Measurements from ENCODE around the gene EPO. TPM values are rescaled to one million over a fixed set of nuclear protein-coding genes. Genes with fewer than 3 reads are reported as not detected.

EPO gene
- total RNA-seq, 1 donor from 2014 or later, result not detected

- H3K4me1 Mint-ChIP-seq (ENCODE audit: low read depth), result peaks cover 6% of the 10 kb centered on the region
- no peak overlapping the region for H3K27ac Mint-ChIP-seq (ENCODE audit: unreplicated experiment)
- H3K27me3 Mint-ChIP-seq (ENCODE audit: low read depth), result no peaks in the 10 kb centered on the region
- peaks cover 14% of the 10 kb centered on the region for H3K36me3 Mint-ChIP-seq (ENCODE audit: low read depth)
- no peak overlapping the region for H3K4me3 Mint-ChIP-seq (ENCODE audit: unreplicated experiment)
- H3K9me3 Mint-ChIP-seq (ENCODE audit: low read depth), result no peaks in the 10 kb centered on the region
- TF ChIP-seq CTCF (IDR thresholded peaks at IDR 0.05), result no peak
- no peak for DNase-seq (ENCODE audit: low spot score)
Measured at GRCh38 chr7:100680576-100681271, 39.5 kb upstream of the EPO start.

GRCh38 chr7:100681491-100682227 is 38.6 kb upstream of the EPO start:
- H3K4me3 Mint-ChIP-seq (ENCODE audit: unreplicated experiment), result no peak overlapping the region
- H3K27ac Mint-ChIP-seq (ENCODE audit: unreplicated experiment), result no peak overlapping the region
- no peaks in the 10 kb centered on the region for H3K9me3 Mint-ChIP-seq (ENCODE audit: low read depth)
- H3K36me3 Mint-ChIP-seq (ENCODE audit: low read depth), result peaks cover 14% of the 10 kb centered on the region
- TF ChIP-seq CTCF (IDR thresholded peaks at IDR 0.05), result no peak
- no peaks in the 10 kb centered on the region for H3K27me3 Mint-ChIP-seq (ENCODE audit: low read depth)
- peaks cover 1% of the 10 kb centered on the region for H3K4me1 Mint-ChIP-seq (ENCODE audit: low read depth)
- DNase-seq (ENCODE audit: low spot score), result no peak

GRCh38 chr7:100682228-100682741 is 38.0 kb upstream of the EPO start:
- peaks cover 14% of the 10 kb centered on the region for H3K36me3 Mint-ChIP-seq (ENCODE audit: low read depth)
- no peak overlapping the region for H3K4me3 Mint-ChIP-seq (ENCODE audit: unreplicated experiment)
- no peaks in the 10 kb centered on the region for H3K4me1 Mint-ChIP-seq (ENCODE audit: low read depth)
- no peak for DNase-seq (ENCODE audit: low spot score)
- no peak for TF ChIP-seq CTCF (IDR thresholded peaks at IDR 0.05)
- H3K9me3 Mint-ChIP-seq (ENCODE audit: low read depth), result no peaks in the 10 kb centered on the region
- no peaks in the 10 kb centered on the region for H3K27me3 Mint-ChIP-seq (ENCODE audit: low read depth)
- H3K27ac Mint-ChIP-seq (ENCODE audit: unreplicated experiment), result no peak overlapping the region

GRCh38 chr7:100682991-100683658 is 37.1 kb upstream of the EPO start:
- no peak for DNase-seq (ENCODE audit: low spot score)
- H3K9me3 Mint-ChIP-seq (ENCODE audit: low read depth), result no peaks in the 10 kb centered on the region
- no peak for TF ChIP-seq CTCF (IDR thresholded peaks at IDR 0.05)
- H3K4me1 Mint-ChIP-seq (ENCODE audit: low read depth), result no peaks in the 10 kb centered on the region
- H3K27ac Mint-ChIP-seq (ENCODE audit: unreplicated experiment), result no peak overlapping the region
- no peaks in the 10 kb centered on the region for H3K27me3 Mint-ChIP-seq (ENCODE audit: low read depth)
- H3K4me3 Mint-ChIP-seq (ENCODE audit: unreplicated experiment), result no peak overlapping the region
- peaks cover 14% of the 10 kb centered on the region for H3K36me3 Mint-ChIP-seq (ENCODE audit: low read depth)

All from chondrocyte (in vitro differentiated cells).